ENCODE measurements around the gene EIF4B.
A peak's percentile ranks its signal among the peaks of the same experiment; 100 is the strongest.

Gene EIF4B

DNA sequence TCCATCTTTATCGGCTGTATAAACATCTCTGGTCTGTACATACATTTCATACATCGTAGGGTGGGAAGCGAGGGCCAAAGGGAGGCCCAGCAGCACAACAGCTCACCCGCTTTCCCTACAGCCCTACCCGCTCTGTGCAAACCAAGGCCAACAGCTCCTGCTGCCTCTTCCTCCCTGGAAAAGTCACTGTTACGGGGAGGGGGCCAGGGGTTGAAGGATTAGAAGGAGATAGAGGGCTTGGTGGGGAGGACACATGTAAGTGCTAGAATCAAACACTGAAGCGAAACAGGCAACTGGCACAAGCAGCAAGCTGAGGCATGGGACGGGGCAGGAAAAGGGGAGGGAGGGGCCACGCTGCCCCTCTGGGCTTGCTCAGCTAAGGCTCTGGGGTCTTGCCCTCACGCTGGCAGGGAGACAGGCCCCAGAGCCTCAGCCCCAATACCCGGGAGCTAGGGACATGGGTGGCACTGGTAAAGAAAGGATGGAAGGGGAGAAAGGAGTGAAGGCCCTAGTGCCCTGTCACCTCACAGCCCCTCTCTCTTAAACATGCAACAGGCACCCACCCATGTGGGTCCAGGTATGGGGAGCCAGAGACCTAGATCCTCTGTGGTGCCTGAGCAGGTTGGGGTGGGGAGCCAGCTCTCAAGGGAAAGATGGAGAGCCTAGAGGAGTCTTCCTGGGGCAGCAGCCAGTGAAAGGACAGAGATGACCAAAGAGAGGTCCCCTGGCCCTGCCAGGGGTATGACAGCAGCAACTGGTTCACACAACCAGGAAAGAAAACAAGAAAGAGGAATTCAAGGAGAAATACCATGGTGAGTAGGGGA, 58.6 kb downstream of the EIF4B start:
- Histone ChIP-seq H3K9me3 (ENCODE audit: insufficient read depth, low read length) (no peaks in the 10 kb centered on the region), H3K4me3 (ENCODE audit: insufficient read length, low read depth) (no peak overlapping the region), H3K9ac (ENCODE audit: insufficient read length, low read depth) (no peak overlapping the region), H3K36me3 (ENCODE audit: insufficient read depth, insufficient read length, low read length) (peaks cover 29% of the 10 kb centered on the region), H3K4me1 (ENCODE audit: insufficient read depth, insufficient read length) (peaks cover 23% of the 10 kb centered on the region), H3K27me3 (ENCODE audit: insufficient read depth, insufficient read length) (no peaks in the 10 kb centered on the region)
- no peak for TF ChIP-seq ZNF274 (IDR thresholded peaks at IDR 0.05; ENCODE audit: low read depth, low read length)
- TF ChIP-seq YY1 (IDR thresholded peaks at IDR 0.05; ENCODE audit: insufficient read depth, insufficient read length) = no peak
- TF ChIP-seq SUZ12 (IDR thresholded peaks at IDR 0.05; ENCODE audit: extremely low read depth, insufficient read depth, insufficient read length) = no peak
- no peak for DNase-seq (ENCODE audit: low read depth, low spot score)

- H3K27me3 ChIP-seq (ENCODE audit: insufficient read depth, insufficient read length) = no peaks in the 10 kb centered on the region
- TF ChIP-seq YY1 (IDR thresholded peaks at IDR 0.05; ENCODE audit: insufficient read depth, insufficient read length) = no peak
- TF ChIP-seq SUZ12 (IDR thresholded peaks at IDR 0.05; ENCODE audit: extremely low read depth, insufficient read depth, insufficient read length) = no peak
- no peak for TF ChIP-seq ZNF274 (IDR thresholded peaks at IDR 0.05; ENCODE audit: low read depth, low read length)
- no peaks in the 10 kb centered on the region for H3K9me3 ChIP-seq (ENCODE audit: insufficient read depth, low read length)
- peaks cover 29% of the 10 kb centered on the region for H3K36me3 ChIP-seq (ENCODE audit: insufficient read depth, insufficient read length, low read length)
- no peak for DNase-seq (ENCODE audit: low read depth, low spot score)
- H3K9ac ChIP-seq (ENCODE audit: insufficient read length, low read depth) = peak overlapping the region; percentile 39
- peaks cover 26% of the 10 kb centered on the region for H3K4me1 ChIP-seq (ENCODE audit: insufficient read depth, insufficient read length)
- H3K4me3 ChIP-seq (ENCODE audit: insufficient read length, low read depth) = no peak overlapping the region
These were observed 59.2 kb downstream of the EIF4B start for GRCh38 chr12:53065470-53065869.

DNA sequence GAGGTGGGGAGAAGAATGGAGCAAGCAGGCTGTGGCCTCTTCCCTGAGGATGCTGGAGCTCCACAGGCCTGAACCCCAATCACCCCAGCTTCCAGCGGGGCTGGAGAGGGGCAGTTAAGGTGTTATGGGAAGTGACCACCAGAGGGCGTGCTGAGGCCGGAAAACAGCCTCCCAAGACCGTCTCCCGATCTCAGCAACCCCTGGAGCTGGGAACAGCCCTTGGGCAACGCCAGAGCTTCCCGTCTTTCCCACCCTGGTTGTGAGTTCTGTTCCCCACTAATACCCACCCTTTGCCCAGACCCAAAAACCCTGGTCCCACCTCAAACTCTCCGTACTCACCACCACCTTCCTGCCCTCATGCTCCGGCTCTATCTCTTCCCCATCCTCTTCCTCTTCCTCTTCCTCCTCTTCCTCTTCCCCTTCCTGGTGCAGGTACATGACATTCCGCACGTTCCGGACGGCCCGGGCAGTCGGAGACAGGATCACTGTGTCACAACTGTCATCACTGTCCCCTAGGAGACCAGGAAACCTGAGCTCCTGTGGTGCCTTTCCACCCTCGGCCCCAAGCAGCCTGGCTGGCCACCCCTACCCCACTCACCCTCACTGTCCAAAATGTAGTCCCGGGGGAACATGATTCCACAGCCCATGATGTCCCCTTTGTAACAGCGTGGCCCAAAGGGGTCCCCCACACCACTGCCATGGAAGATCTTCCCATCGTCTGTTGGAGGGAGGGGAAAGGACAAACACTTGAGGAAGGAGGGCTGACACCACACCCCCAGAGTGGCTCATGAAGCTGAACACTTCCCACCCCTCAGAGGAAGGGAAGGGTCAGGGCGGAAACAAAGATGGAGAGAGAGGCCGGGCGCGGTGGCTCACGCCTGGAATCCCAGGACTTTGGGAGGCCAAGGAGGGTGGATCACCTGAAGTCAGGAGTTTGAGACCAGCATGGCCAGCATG, 60.0 kb downstream of the EIF4B start:
- Histone ChIP-seq H3K36me3 (ENCODE audit: insufficient read depth, insufficient read length, low read length) (peaks cover 29% of the 10 kb centered on the region), H3K4me3 (ENCODE audit: insufficient read length, low read depth) (no peak overlapping the region), H3K9ac (ENCODE audit: insufficient read length, low read depth) (peak overlapping the region; percentile 39), H3K9me3 (ENCODE audit: insufficient read depth, low read length) (no peaks in the 10 kb centered on the region), H3K4me1 (ENCODE audit: insufficient read depth, insufficient read length) (peaks cover 34% of the 10 kb centered on the region), H3K27me3 (ENCODE audit: insufficient read depth, insufficient read length) (no peaks in the 10 kb centered on the region)
- TF ChIP-seq SUZ12 (IDR thresholded peaks at IDR 0.05; ENCODE audit: extremely low read depth, insufficient read depth, insufficient read length) (no peak), YY1 (IDR thresholded peaks at IDR 0.05; ENCODE audit: insufficient read depth, insufficient read length) (no peak), ZNF274 (IDR thresholded peaks at IDR 0.05; ENCODE audit: low read depth, low read length) (no peak)
- DNase-seq (ENCODE audit: low read depth, low spot score) = no peak

DNA sequence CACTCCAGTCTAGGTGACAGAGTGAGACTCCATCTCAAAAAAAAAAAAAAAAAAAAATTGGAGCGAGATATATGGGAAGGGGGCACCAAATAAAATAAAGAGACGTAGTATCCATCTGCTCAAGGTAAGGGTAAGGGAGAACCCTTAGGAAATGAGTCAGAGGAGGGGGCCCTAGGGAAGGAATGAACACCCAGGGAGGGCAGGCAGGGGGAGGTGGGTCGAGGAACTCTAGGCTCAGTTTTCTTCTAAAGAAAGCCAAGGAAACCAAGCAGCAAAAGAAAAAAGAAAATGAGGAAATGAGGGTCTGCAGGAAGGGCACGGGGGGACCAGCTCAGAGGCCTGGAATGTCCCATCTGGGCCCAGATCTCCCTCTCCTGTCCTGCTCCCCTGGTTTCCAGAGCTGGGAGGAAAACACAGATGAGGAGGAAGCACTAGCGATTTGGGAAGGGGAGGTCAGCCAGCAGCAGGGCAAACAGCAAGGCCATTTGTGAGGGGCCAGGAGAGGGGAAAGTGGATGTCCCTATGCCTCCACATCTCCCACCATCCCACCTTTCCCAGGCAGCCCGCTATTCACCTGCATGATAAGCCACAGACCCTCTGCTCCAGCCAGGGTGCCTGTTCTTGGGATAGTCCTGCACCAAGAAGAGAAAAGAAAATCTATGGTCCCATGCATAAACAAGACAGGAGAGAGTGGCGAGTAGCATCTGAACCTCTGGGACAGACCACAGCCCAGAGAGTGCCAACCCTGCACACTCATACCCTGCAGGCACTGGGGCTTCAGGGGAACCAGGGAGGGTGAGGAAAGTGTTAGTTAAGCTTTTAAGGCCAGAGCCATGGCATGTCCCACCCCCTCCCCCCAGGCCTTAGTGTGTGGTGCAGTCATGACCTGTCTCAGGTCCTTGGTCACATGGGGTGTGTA, 61.1 kb downstream of the EIF4B start:
- no peak for DNase-seq (ENCODE audit: low read depth, low spot score)
- Histone ChIP-seq H3K9me3 (ENCODE audit: insufficient read depth, low read length) (no peaks in the 10 kb centered on the region), H3K27me3 (ENCODE audit: insufficient read depth, insufficient read length) (no peaks in the 10 kb centered on the region), H3K4me3 (ENCODE audit: insufficient read length, low read depth) (no peak overlapping the region), H3K4me1 (ENCODE audit: insufficient read depth, insufficient read length) (peaks cover 37% of the 10 kb centered on the region), H3K9ac (ENCODE audit: insufficient read length, low read depth) (no peak overlapping the region), H3K36me3 (ENCODE audit: insufficient read depth, insufficient read length, low read length) (peaks cover 29% of the 10 kb centered on the region)
- no peak for TF ChIP-seq YY1 (IDR thresholded peaks at IDR 0.05; ENCODE audit: insufficient read depth, insufficient read length)
- no peak for TF ChIP-seq ZNF274 (IDR thresholded peaks at IDR 0.05; ENCODE audit: low read depth, low read length)

DNA sequence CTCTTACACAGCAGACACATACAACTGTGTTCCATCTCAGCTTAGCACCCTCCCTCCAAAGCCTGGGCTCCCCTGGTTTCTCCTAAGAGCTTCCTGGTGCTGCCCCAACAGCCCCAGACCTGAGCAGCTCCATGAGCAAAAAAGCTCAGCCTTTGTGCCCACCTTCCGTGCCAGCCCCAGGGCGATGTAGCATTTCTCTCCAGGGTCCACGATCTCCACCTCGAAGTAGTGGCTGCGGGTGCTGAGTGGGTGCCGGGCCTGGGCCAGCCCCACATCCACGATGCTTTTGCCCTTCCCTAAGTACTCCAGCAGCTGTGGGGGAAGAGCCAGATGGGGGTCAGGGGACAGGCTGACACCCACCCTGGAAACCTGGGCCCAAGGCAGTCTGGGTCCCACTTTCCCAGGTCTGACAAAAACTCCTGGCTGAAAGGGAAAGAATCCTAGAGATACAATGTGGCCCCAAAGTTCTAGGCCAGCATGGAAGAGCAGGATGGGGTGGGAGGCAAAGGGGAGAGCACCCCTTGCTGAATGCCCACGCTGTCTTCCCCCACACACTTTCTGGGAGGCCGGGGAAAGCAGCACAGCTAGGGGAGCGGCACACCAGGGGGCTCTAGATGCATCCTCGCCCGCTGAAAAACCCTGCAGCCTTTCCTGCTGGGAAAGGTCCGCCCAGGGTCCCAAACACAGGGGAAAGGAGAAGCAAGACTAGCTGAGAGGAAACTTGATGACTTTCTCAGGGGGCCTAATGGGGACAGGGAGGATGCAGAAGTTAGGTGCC, 61.9 kb downstream of the EIF4B start:
- peaks cover 34% of the 10 kb centered on the region for H3K36me3 ChIP-seq (ENCODE audit: insufficient read depth, insufficient read length, low read length)

More for the DNA sequence above, 61.9 kb downstream of the EIF4B start:
- Histone ChIP-seq H3K9ac (ENCODE audit: insufficient read length, low read depth) (peak overlapping the region; percentile 17), H3K27me3 (ENCODE audit: insufficient read depth, insufficient read length) (no peaks in the 10 kb centered on the region), H3K4me3 (ENCODE audit: insufficient read length, low read depth) (no peak overlapping the region), H3K4me1 (ENCODE audit: insufficient read depth, insufficient read length) (peaks cover 42% of the 10 kb centered on the region), H3K9me3 (ENCODE audit: insufficient read depth, low read length) (no peaks in the 10 kb centered on the region)
- TF ChIP-seq ZNF274 (IDR thresholded peaks at IDR 0.05; ENCODE audit: low read depth, low read length) (no peak), SUZ12 (IDR thresholded peaks at IDR 0.05; ENCODE audit: extremely low read depth, insufficient read depth, insufficient read length) (no peak), YY1 (IDR thresholded peaks at IDR 0.05; ENCODE audit: insufficient read depth, insufficient read length) (no peak)
- DNase-seq (ENCODE audit: low read depth, low spot score) = no peak

Measured in NT2/D1 (cell line).